ENCODE measurements around the gene CLTA.
A peak's percentile ranks its signal among the peaks of the same experiment; 100 is the strongest.
"Not testable (repeated sequence)": the region's sequence is repeated elsewhere in the genome, so short reads cannot be mapped to it uniquely, and the experiment has no call there.

CLTA gene

GRCh38 chr9:36158917-36159316, 31.8 kb upstream of the CLTA start:
- DNase-seq: no peak

GRCh38 chr9:36159509-36159908, 31.2 kb upstream of the CLTA start:
- DNase-seq: not testable (repeated sequence)

GRCh38 chr9:36160126-36160525, 30.6 kb upstream of the CLTA start:
- not testable (repeated sequence) for DNase-seq

- no peak for DNase-seq
Measured at GRCh38 chr9:36161187-36161586, 29.5 kb upstream of the CLTA start.

- DNase-seq: no peak
Measured at GRCh38 chr9:36162211-36162738, 28.4 kb upstream of the CLTA start.

- no peak for DNase-seq
Measured at GRCh38 chr9:36163049-36163785, 27.5 kb upstream of the CLTA start.

GRCh38 chr9:36163786-36164170, 26.9 kb upstream of the CLTA start:
- no peak for DNase-seq

- no peak for DNase-seq
Measured at GRCh38 chr9:36164372-36164771, 26.3 kb upstream of the CLTA start.

- no peak for DNase-seq
Measured at GRCh38 chr9:36164989-36165388, 25.7 kb upstream of the CLTA start.

GRCh38 chr9:36165826-36166167, 24.9 kb upstream of the CLTA start:
- DNase-seq: no peak

GRCh38 chr9:36166168-36166927, 24.4 kb upstream of the CLTA start:
- peak; percentile 91 for DNase-seq

GRCh38 chr9:36169166-36169565, 21.6 kb upstream of the CLTA start, which contains the start of gene CCIN:
CCIN (plus strand) TSS chr9:36169388; CDS start chr9:36169503, 115 bp downstream.
- no peak for DNase-seq

- no peak for DNase-seq
Measured at GRCh38 chr9:36169708-36170107, 21.0 kb upstream of the CLTA start.

GRCh38 chr9:36170531-36170930, 20.2 kb upstream of the CLTA start:
- DNase-seq: no peak

GRCh38 chr9:36173861-36174260, 16.9 kb upstream of the CLTA start:
- DNase-seq: no peak

- DNase-seq: no peak
Measured at GRCh38 chr9:36174271-36174670, 16.4 kb upstream of the CLTA start.

- no peak for DNase-seq
Measured at GRCh38 chr9:36174731-36175130, 16.0 kb upstream of the CLTA start.

GRCh38 chr9:36175209-36175608, 15.5 kb upstream of the CLTA start:
- DNase-seq: not testable (repeated sequence)

GRCh38 chr9:36176496-36176895, 14.2 kb upstream of the CLTA start:
- not testable (repeated sequence) for DNase-seq

GRCh38 chr9:36177571-36177970, 13.2 kb upstream of the CLTA start:
- no peak for DNase-seq

- not testable (repeated sequence) for DNase-seq
Measured at GRCh38 chr9:36180243-36180642, 10.5 kb upstream of the CLTA start.

- DNase-seq: no peak
Measured at GRCh38 chr9:36187414-36187813, 3.3 kb upstream of the CLTA start.

GRCh38 chr9:36188212-36188611, 2.5 kb upstream of the CLTA start:
- DNase-seq: no peak

GRCh38 chr9:36189976-36190375, 745 bp upstream of the CLTA start:
- DNase-seq: no peak
